ENCODE results near the gene PNMA1.
"Not testable (repeated sequence)": the region's sequence is repeated elsewhere in the genome, so short reads cannot be mapped to it uniquely, and the experiment has no call there.

- TF ChIP-seq CTCF (IDR thresholded peaks at IDR 0.05); EZH2 (IDR thresholded peaks at IDR 0.05; ENCODE audit: borderline replicate concordance, insufficient read depth, low read depth, low read length, poor library complexity, severe bottlenecking): not testable (repeated sequence)
Measured at GRCh38 chr14:73708076-73708475, 6.1 kb downstream of the PNMA1 start.
